IPS DF 4.7 (cell line): Measurements from ENCODE around the gene SPATA24.
"Not testable (repeated sequence)": the region's sequence is repeated elsewhere in the genome, so short reads cannot be mapped to it uniquely, and the experiment has no call there.

ENCODE experiments used
- DNase-seq: peaks from one replicate; pipeline ENCODE4 v3.0.0-alpha.2; 2013; ENCODE audit warnings: low spot score; ENCODE audit errors: extremely low read depth

Gene SPATA24

GRCh38 chr5:139395844-139396640, 7.8 kb downstream of the SPATA24 start:
- DNase-seq = no peak

GRCh38 chr5:139394654-139395566, 9.0 kb downstream of the SPATA24 start, which contains the start of gene PROB1:
Gene PROB1 (minus strand): TSS chr5:139395104. CDS start chr5:139395081, 23 bp downstream.
- DNase-seq = no peak

- DNase-seq = no peak
Observed at GRCh38 chr5:139394123-139394653, 9.7 kb downstream of the SPATA24 start.

- DNase-seq = no peak
Observed at GRCh38 chr5:139393497-139394122, 10.3 kb downstream of the SPATA24 start.

GRCh38 chr5:139392678-139393496, 11.0 kb downstream of the SPATA24 start:
- DNase-seq = no peak

GRCh38 chr5:139392324-139392677, 11.6 kb downstream of the SPATA24 start:
- no peak for DNase-seq

- DNase-seq = no peak
Observed at GRCh38 chr5:139391570-139392323, 12.1 kb downstream of the SPATA24 start.

GRCh38 chr5:139390639-139391569, 13.0 kb downstream of the SPATA24 start:
- no peak for DNase-seq

- DNase-seq = no peak
Observed at GRCh38 chr5:139389701-139390638, 13.9 kb downstream of the SPATA24 start, which contains the start of gene MZB1. Gene MZB1 (minus strand): TSS chr5:139389913. CDS start chr5:139389856, 57 bp downstream.

GRCh38 chr5:139388198-139388821, 15.6 kb downstream of the SPATA24 start:
- no peak for DNase-seq

GRCh38 chr5:139387611-139388197, 16.2 kb downstream of the SPATA24 start:
- DNase-seq = no peak

GRCh38 chr5:139386956-139387355, 16.9 kb downstream of the SPATA24 start:
- not testable (repeated sequence) for DNase-seq

GRCh38 chr5:139386050-139386438, 17.8 kb downstream of the SPATA24 start:
- no peak for DNase-seq

- no peak for DNase-seq
Observed at GRCh38 chr5:139385061-139386049, 18.5 kb downstream of the SPATA24 start.

GRCh38 chr5:139384591-139385051, 19.3 kb downstream of the SPATA24 start:
- no peak for DNase-seq
